Lower lobe of right lung (tissue), 2 donors: Measurements from ENCODE around the gene UBAP1L. TPM values are rescaled to one million over a fixed set of nuclear protein-coding genes. Genes with fewer than 3 reads are reported as not detected.

Source experiments
- ATAC-seq, 2 donors: fragments of 200-7000 bp; cut with Tn5 transposase; one replicate each; pipeline ENCODE4 v1.9.1; 2020 to 2022; ENCODE audit warnings: mild to moderate bottlenecking in 2 of 2, moderate library complexity in 2 of 2
- DNase-seq: peaks from one replicate; pipeline ENCODE4 v3.0.0-alpha.2; 2020
- H3K27ac ChIP-seq: fragments of 200-600 bp; one replicate; pipeline ENCODE4 v1.8.0; 2022
- H3K27me3 ChIP-seq: fragments of 200-600 bp; one replicate; pipeline ENCODE4 v1.8.0; 2022; ENCODE audit warnings: low read depth
- H3K36me3 ChIP-seq: fragments of 200-600 bp; one replicate; pipeline ENCODE4 v1.8.0; 2022; ENCODE audit warnings: mild to moderate bottlenecking
- H3K4me1 ChIP-seq: fragments of 200-600 bp; one replicate; pipeline ENCODE4 v1.8.0; 2022
- H3K4me3 ChIP-seq: fragments of 200-600 bp; one replicate; pipeline ENCODE4 v1.8.0; 2022; ENCODE audit warnings: mild to moderate bottlenecking
- H3K9me3 ChIP-seq: fragments of 200-600 bp; one replicate; pipeline ENCODE4 v1.8.0; 2022
- intact Hi-C: fragments of 100-400 bp; cut with DNase I; formaldehyde crosslinking; loops from one replicate; pipeline ENCODE4 v1.11.0; 2022
- total RNA-seq: library from RNA; stranded (reverse); fragmentation: NEBNext Ultra II Directional; extraction: Animal tissue kit (Norgen Biotek cat#: 25700); gene quantifications from one replicate; pipeline ENCODE4 v1.2.1, GENCODE V29; 2021
- TF ChIP-seq, protein P1 (sequence below): fragments of 200-600 bp; IDR thresholded peaks from one replicate; pipeline ENCODE4 v1.8.0; 2022; ENCODE audit warnings: antibody characterized with exemption, mild to moderate bottlenecking
- donor health status: DM: no; HTN: yes; CAD: no; lungs with severe emphysema.

UBAP1L gene
- total RNA-seq, 1 donor from 2014 or later: 4.1 TPM

DNA sequence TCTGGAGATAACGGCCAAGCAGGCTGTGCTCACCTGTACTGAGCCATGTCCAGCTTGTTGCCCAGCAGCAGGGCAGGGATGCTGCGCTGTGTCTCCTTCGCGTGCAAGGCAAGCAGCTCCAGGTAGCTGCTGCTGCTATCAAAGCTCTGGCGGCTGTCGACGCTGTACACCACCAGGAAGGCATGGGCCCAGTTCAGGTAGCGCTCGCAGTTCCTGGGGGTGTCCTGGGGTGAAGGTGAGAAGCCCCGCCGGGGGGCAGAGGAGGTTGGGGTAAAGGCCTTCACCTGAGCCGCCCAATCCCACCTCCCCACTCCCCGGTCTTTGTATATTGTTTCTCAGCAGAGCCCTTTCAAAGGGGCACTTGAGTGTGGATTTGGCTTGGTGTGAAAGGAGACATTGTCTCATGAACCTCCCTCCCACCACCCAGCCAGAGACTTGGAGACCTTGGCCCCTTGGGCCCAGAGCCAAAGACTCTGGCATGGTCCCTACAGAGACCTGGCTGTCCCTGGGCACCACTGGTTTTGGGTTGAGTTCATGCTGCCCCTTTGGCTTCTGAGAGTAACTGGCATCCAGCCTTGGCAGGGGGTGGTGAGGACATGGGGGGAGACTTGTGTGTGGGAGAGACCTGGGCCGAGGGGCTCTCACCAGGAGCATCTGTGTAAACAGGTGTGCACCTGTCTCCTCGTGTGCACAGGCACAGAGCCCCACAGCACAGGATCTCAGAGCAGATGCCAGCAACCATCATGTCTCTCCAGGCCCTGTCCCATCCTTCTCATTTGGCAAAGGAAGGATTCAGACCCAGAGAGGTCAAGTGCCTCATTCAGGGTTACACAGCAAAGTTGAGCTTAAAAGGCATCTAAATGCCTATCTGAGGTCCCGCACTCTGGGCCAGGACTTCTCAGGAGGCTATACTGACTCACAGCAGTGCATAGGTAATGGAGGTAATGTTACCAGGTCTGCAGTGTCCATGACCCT is 56.3 kb downstream of the UBAP1L start:
- intact Hi-C loops: no loop called here
- Histone ChIP-seq H3K27me3 (no peaks in the 10 kb centered on the region), H3K4me1 (peaks cover 36% of the 10 kb centered on the region), H3K36me3 (peaks cover 25% of the 10 kb centered on the region), H3K27ac (no peak overlapping the region), H3K9me3 (no peaks in the 10 kb centered on the region), H3K4me3 (no peak overlapping the region)
- no peak for ATAC-seq
- no peak for DNase-seq
- TF ChIP-seq, protein P1, sequence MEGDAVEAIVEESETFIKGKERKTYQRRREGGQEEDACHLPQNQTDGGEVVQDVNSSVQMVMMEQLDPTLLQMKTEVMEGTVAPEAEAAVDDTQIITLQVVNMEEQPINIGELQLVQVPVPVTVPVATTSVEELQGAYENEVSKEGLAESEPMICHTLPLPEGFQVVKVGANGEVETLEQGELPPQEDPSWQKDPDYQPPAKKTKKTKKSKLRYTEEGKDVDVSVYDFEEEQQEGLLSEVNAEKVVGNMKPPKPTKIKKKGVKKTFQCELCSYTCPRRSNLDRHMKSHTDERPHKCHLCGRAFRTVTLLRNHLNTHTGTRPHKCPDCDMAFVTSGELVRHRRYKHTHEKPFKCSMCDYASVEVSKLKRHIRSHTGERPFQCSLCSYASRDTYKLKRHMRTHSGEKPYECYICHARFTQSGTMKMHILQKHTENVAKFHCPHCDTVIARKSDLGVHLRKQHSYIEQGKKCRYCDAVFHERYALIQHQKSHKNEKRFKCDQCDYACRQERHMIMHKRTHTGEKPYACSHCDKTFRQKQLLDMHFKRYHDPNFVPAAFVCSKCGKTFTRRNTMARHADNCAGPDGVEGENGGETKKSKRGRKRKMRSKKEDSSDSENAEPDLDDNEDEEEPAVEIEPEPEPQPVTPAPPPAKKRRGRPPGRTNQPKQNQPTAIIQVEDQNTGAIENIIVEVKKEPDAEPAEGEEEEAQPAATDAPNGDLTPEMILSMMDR: no peak

DNA sequence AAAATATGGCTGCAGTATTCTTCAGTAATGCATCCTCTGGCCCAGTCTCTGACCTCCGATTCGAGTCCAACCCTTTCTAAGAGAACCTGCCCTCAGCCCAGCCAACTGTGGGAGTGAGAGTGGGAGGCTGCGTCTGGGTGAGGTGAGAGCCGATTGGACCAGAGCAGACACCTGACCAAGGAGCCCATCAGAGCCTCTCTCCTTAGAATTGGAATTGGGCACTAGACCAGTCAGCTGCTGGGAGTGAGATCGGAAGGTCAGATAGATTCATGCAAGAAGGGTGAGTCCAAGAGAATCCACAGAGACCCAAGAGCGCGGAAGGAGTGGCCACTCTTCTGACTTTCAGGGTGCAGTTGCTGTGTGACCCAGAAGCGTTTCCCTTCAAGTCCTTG is 57.5 kb downstream of the UBAP1L start:
- ATAC-seq (no peak), DNase-seq (no peak)
- no peaks in the 10 kb centered on the region for H3K9me3 ChIP-seq
- TF ChIP-seq, protein P1: no peak
- intact Hi-C loops: no loop called here
- H3K27me3 ChIP-seq: no peaks in the 10 kb centered on the region
- H3K27ac ChIP-seq: no peak overlapping the region
- H3K4me3 ChIP-seq: no peak overlapping the region
- H3K36me3 ChIP-seq: peaks cover 32% of the 10 kb centered on the region
- H3K4me1 ChIP-seq: peaks cover 31% of the 10 kb centered on the region

DNA sequence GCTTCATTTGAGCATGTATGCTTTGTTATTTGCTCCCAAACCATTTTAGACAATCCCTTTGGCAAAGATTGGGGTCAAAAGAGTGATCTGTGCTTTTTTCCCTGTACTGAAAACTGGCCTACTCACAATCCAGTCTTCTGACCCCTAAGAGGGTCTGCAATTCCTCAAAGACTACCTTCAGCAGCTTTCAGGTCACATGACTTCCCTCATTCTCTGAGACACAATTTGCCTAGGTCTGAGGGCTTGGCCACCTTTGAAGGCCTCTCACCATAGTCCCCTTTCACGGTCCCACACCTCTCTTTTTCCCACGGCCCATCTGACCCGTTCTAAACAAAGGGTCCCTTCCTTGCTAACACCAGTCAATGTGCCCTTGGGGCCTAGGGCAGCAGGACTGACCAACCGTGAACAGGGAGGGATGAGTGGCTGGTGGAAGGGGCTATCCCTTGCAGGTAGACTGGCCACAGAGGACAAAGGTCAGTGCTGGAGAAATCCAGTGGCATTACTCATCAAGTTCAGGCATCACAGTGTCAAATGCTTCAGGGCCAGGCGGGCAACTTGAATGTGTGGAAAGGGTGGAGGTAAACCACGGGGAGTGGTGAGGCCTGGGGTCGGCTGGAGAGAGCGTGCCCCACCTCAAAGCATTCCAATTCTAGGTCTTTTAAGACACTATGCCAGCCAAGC is 58.0 kb downstream of the UBAP1L start:
- intact Hi-C loops: no loop called here
- Histone ChIP-seq H3K36me3 (peaks cover 32% of the 10 kb centered on the region), H3K27me3 (no peaks in the 10 kb centered on the region), H3K27ac (no peak overlapping the region), H3K4me3 (no peak overlapping the region), H3K9me3 (no peaks in the 10 kb centered on the region), H3K4me1 (peaks cover 28% of the 10 kb centered on the region)
- DNase-seq (no peak), ATAC-seq (no peak)
- TF ChIP-seq, protein P1: no peak

DNA sequence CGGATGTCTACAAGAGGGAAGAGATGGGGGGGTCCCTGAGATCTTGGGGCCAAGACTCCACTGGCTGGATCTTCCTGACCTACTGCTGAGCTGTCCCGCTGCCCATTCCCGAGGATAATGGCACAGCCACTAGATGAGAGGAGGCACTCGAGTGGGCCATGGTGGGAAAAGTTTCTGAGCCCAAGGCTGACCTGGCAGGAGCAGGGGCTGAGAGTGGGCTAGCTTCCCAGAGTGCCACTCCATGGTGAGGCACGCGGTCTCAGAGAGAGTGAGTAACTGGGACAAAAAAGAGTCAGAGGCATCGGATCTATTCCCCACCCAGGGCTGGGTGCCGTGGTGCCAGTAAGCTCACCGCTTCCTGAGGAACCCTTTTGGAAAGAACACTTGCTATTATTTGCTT is 58.9 kb downstream of the UBAP1L start:
- ATAC-seq: no peak
- TF ChIP-seq, protein P1: no peak
- Histone ChIP-seq H3K9me3 (no peaks in the 10 kb centered on the region), H3K36me3 (peaks cover 36% of the 10 kb centered on the region), H3K4me1 (peaks cover 23% of the 10 kb centered on the region), H3K27ac (no peak overlapping the region), H3K4me3 (no peak overlapping the region), H3K27me3 (no peaks in the 10 kb centered on the region)
- intact Hi-C loops: no loop called here
- no peak for DNase-seq

DNA sequence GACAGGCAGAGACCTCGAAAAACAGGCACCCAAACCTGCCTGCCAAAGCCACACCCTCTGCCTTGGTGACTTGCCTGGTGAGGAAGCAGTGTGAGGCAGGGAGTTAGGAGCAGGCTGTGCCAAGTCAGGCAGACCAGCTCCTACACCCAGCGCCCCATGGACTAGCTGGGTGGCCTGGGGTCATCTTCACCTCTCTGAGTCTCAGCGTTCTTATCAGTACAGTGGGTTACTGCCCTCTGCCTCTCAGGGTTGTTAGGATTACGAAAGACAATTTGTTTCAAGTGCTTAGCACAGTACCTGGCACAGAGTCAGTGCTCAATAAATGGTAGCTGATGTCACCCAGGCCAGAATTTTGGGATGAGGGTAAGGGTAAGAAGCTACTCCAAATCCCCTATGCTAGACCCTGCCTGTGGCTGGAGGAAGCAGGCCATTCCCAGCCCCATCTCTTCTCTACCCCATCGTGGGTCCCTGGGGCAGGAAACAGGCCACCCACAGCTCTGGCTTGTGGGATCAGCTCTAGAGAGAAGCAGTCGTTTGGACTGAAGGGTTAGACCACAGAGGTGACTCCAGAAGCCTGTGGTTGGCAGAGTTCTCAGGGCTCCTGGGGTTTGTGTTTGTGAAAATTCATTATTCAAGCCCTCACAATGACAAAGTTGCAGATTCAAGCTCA is 59.7 kb downstream of the UBAP1L start:
- ATAC-seq: peak; percentile 35 to 45
- intact Hi-C loops: no loop called here
- H3K4me1 ChIP-seq: peaks cover 23% of the 10 kb centered on the region

More for the DNA sequence above, 59.7 kb downstream of the UBAP1L start:
- H3K4me3 ChIP-seq: no peak overlapping the region
- H3K27ac ChIP-seq: peak overlapping the region; percentile 53
- DNase-seq: no peak
- H3K27me3 ChIP-seq: no peaks in the 10 kb centered on the region
- peaks cover 36% of the 10 kb centered on the region for H3K36me3 ChIP-seq
- TF ChIP-seq, protein P1: no peak
- H3K9me3 ChIP-seq: no peaks in the 10 kb centered on the region
